Measurements from ENCODE around the gene VPS33B. TPM values are rescaled to one million over a fixed set of nuclear protein-coding genes. Genes with fewer than 3 reads are reported as not detected.
"Not testable (repeated sequence)": the region's sequence is repeated elsewhere in the genome, so short reads cannot be mapped to it uniquely, and the experiment has no call there.

VPS33B gene
- total RNA-seq, 2 donors from 2014 or later: 9.4 to 18.3 TPM

DNA sequence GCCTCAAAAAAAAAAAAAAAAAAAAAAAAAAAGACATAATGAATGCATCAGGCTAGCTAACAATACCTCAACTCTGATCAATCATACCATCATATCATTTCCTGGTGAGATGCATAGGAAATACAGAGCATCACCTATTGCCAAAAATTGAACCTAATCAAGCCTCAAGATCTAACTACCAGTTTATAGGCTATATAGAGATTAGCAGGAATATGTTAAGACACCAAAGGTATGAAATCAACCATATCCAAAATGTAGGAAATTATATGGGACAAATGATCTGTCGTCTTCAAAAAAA, 387 bp upstream of the VPS33B start:
- H3K36me3 ChIP-seq: no peaks in the 10 kb centered on the region
- TF ChIP-seq POLR2AphosphoS5 (IDR thresholded peaks at IDR 0.05): no peak
- TF ChIP-seq, protein P1, sequence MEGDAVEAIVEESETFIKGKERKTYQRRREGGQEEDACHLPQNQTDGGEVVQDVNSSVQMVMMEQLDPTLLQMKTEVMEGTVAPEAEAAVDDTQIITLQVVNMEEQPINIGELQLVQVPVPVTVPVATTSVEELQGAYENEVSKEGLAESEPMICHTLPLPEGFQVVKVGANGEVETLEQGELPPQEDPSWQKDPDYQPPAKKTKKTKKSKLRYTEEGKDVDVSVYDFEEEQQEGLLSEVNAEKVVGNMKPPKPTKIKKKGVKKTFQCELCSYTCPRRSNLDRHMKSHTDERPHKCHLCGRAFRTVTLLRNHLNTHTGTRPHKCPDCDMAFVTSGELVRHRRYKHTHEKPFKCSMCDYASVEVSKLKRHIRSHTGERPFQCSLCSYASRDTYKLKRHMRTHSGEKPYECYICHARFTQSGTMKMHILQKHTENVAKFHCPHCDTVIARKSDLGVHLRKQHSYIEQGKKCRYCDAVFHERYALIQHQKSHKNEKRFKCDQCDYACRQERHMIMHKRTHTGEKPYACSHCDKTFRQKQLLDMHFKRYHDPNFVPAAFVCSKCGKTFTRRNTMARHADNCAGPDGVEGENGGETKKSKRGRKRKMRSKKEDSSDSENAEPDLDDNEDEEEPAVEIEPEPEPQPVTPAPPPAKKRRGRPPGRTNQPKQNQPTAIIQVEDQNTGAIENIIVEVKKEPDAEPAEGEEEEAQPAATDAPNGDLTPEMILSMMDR (IDR thresholded peaks at IDR 0.05): no peak
- TF ChIP-seq POLR2A (IDR thresholded peaks at IDR 0.05): no peak
- no peak for DNase-seq (ENCODE audit: low spot score)
- H3K4me1 ChIP-seq (replicated peaks): peaks cover 9% of the 10 kb centered on the region
- no peaks in the 10 kb centered on the region for H3K27me3 ChIP-seq (replicated peaks; ENCODE audit: insufficient read depth)
- peak overlapping the region; percentile 75 to 94 for H3K4me3 ChIP-seq
- H3K27ac ChIP-seq: peak overlapping the region; percentile 55
- H3K9me3 ChIP-seq: no peaks in the 10 kb centered on the region
- intact Hi-C loops (cut with DNase I): loop anchor here (10.0 kb wide), 1 partner anchor 68 kb away; the partner anchor contains the start of gene RCCD1
- 18% methylated on average over 1 of the region's 1 CpG for WGBS

DNA sequence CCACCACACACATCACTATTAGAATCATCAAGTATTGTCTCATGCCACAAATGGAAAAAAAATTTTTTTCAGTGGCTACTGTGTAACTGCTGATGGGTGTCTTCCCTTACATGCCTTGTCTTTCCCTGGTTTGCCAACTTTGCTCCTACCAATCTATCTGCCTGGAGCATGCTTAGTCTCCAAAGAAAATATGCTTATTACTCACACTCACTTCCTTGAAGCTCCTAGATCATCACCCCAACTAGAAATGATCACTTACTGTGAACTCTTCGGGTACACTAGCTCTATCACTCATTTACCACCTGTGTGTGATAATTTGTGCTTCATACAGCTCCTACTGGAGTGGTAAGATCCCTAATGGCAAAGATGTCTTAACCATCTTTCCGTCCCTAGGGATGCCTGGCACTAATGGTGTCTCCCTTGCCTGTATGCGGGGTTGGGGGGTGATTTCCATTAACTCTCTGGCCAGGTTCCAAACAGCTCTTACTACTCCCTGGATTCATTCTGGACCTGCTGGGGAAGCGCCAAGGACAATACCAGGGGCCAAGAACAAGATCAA, 799 bp downstream of the VPS33B start:
- peak overlapping the region; percentile 55 for H3K27ac ChIP-seq
- no peaks in the 10 kb centered on the region for H3K9me3 ChIP-seq
- peaks cover 9% of the 10 kb centered on the region for H3K4me1 ChIP-seq (replicated peaks)
- WGBS: 7% methylated on average over 4 of the region's 4 CpGs
- TF ChIP-seq, protein P1 (IDR thresholded peaks at IDR 0.05): no peak
- TF ChIP-seq POLR2A (IDR thresholded peaks at IDR 0.05) (no peak), POLR2AphosphoS5 (IDR thresholded peaks at IDR 0.05) (no peak)
- H3K27me3 ChIP-seq (replicated peaks; ENCODE audit: insufficient read depth): no peaks in the 10 kb centered on the region
- DNase-seq (ENCODE audit: low spot score): no peak
- intact Hi-C loops (cut with DNase I): loop anchor here (10.0 kb wide), 1 partner anchor 67 kb away; the partner anchor contains the start of gene RCCD1
- H3K4me3 ChIP-seq: peak overlapping the region; percentile 75 to 94
- H3K36me3 ChIP-seq: no peaks in the 10 kb centered on the region

DNA sequence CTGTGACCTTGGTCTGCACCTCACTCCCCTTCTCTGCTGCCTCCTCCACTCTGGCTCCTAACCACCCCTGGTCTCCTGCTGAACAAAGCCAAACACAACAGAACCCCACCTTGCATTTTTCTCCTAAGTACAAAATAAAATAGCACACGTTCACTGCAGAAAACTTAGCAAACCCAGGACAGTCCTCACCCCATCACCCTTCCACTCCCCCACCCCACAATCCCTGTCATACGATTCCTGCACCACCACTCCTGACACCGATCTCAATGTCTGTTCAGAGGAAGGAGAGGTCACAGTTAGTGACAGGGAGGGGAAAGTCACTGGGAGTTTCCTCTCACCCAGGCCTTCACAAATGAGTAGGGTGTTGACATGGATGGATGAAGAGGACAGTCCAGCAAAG, 4.2 kb downstream of the VPS33B start:
- Histone ChIP-seq H3K27me3 (replicated peaks; ENCODE audit: insufficient read depth) (no peaks in the 10 kb centered on the region), H3K4me3 (no peak overlapping the region), H3K4me1 (replicated peaks) (peaks cover 9% of the 10 kb centered on the region), H3K27ac (no peak overlapping the region), H3K36me3 (no peaks in the 10 kb centered on the region), H3K9me3 (no peaks in the 10 kb centered on the region)
- no peak for DNase-seq (ENCODE audit: low spot score)
- TF ChIP-seq, protein P1 (IDR thresholded peaks at IDR 0.05): no peak
- TF ChIP-seq POLR2A (IDR thresholded peaks at IDR 0.05) (no peak), POLR2AphosphoS5 (IDR thresholded peaks at IDR 0.05) (no peak)
- WGBS: 74% methylated on average over 3 of the region's 3 CpGs
- intact Hi-C loops (cut with DNase I): no loop called here

DNA sequence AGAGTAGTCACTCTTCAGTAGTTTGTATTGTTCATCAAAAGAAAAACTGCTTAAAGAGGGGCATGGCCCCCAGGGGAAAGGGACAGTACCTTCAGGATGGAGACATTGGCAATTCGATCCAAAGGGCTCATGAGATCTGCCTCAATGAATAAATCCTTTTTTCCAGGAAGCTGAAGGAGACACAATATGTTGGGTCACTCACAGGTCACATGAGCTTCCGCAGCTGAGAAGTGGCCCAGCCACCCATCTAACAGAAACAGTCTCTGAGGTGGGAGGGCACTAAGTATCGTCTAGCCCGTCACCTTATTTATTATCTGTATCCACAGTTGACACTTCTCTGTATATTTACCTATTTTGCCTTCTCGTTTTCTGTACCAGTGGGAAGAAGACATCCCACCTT, 4.7 kb downstream of the VPS33B start:
- WGBS: 71% methylated on average over 5 of the region's 5 CpGs
- H3K36me3 ChIP-seq: no peaks in the 10 kb centered on the region

DNA sequence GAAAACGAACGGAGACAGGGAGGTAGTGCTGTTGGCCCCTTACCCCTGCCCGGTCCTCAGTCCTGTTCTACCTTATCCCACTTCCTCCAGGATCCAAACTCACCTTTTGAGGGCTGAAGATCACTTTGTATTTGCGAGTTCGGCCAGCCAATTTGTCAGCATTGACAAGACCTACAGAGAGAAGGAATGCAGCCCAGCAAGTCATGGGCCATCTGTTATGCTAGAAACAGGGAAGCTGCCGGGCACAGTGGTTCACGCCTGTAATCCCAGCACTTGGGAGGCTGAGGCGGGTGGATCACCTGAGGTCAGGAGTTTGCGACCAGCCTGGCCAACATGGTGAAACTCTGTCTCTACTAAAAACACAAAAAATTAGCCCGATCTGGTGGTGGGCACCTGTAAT, 8.7 kb downstream of the VPS33B start:
- H3K9me3 ChIP-seq; H3K36me3 ChIP-seq; H3K4me3 ChIP-seq; H3K4me1 ChIP-seq (replicated peaks); intact Hi-C loops (cut with DNase I); H3K27ac ChIP-seq; H3K27me3 ChIP-seq (replicated peaks; ENCODE audit: insufficient read depth); DNase-seq (ENCODE audit: low spot score): not testable (repeated sequence)
- WGBS: 84% methylated on average over 10 of the region's 10 CpGs

More for the DNA sequence above, 4.7 kb downstream of the VPS33B start:
- no peak overlapping the region for H3K27ac ChIP-seq
- H3K4me3 ChIP-seq: no peak overlapping the region
- TF ChIP-seq POLR2AphosphoS5 (IDR thresholded peaks at IDR 0.05) (no peak), POLR2A (IDR thresholded peaks at IDR 0.05) (no peak)
- TF ChIP-seq, protein P1 (IDR thresholded peaks at IDR 0.05): no peak
- no peaks in the 10 kb centered on the region for H3K27me3 ChIP-seq (replicated peaks; ENCODE audit: insufficient read depth)
- peaks cover 9% of the 10 kb centered on the region for H3K4me1 ChIP-seq (replicated peaks)
- intact Hi-C loops (cut with DNase I): no loop called here
- H3K9me3 ChIP-seq: no peaks in the 10 kb centered on the region
- DNase-seq (ENCODE audit: low spot score): no peak
